ENCODE data around the gene SH3BP5L.

The SH3BP5L gene

DNA sequence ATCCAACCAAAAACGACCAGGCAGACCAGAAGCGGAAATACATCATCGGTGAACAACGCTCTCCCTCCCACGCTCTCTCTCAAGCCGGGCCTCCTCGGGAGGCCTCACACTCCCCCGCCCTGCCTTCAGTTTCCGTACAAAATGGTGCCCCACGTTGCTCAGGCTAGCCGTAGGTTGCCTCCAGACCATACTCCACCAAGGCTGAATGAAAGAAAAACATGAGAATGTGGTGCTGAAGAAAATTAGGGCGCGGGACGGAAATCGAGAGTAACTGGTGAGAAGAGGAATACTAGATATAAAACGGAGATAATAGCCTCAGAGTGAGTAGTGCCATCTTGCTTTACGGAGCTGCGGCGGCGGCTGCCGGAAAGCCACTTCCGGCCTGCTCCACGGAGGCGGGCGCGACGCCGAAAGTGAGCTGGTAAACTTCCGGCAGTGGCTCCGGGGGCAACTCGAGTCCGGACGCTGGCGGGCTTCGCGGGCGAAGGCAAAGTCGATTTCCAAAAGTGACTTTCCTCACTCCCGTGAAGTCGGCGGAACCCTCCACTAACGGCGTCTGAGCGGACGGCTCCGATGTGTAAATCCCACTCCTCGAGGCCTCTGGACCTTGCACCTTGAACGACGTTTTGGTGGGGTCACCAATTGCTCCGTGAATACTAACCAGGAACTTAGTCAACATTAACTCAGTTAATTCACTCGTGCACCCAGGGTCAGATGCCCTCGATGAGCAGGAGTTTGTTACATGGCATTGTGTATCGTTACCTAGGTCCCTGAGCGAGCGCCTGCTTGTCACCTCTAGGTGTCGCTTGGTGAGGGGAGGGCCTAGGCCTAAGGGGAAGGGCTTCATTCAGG is at the start of gene SH3BP5L:
Gene SH3BP5L, minus strand, starts transcription at position 7 of the 852 bp plus-strand sequence. CDS start 980 bp downstream, outside the sequence.
- peak; percentile 88 to 99 (median 92) for DNase-seq
- intact Hi-C loops (cut with DNase I): no loop called here

DNA sequence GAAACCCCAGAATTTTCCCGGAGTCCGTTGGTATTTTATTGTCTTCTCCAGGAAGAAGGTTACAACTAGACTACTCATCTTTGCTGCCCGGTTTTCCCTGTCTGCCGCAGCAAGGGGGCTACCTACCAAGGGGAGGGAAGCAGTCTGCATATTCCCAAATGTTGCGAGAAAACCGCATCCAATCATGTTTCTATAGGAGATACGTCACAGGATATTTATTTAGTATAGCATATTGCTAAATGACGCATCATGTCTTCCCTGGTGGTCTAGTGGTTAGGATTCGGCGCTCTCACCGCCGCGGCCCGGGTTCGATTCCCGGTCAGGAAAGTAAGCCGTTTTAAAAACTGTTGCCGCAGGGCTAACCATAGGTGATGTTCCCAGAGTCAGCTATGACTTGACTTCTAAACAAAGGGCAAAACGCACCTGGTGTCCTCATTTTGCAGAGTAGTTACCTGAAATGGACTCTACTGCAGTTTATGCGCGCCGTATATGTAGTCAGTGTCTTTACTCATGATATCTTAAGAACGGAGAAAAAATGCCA is 48.3 kb upstream of the SH3BP5L start:
- DNase-seq: peak; percentile 52 to 96 (median 73)
- intact Hi-C loops (cut with DNase I): no loop called here

DNA sequence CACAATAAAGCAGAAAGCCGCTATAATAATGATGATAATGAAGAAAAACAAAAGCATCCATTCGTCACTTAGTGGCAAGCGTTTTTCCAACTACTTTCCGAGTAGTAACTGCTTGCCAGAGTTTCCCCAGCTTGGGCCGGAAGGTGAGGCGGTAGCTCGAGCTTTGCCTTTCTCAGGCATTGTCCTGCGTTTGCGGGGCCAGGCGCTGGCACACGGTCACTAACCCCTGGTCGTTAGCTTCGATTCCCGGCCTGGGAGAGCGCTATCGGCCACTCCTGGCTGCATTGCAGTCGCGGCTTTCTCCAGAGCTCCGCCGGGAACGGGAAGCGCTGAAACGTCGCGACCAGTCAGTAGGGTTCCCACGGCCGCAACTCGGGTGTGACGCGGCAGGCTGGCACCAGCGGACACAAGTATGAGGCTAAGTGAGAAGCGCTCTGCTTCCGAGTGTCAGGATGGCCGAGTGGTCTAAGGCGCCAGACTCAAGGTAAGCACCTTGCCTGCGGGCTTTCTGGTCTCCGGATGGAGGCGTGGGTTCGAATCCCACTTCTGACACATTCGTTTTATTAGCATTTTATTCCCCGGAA is 47.8 kb upstream of the SH3BP5L start:
- intact Hi-C loops (cut with DNase I): no loop called here
- peak; percentile 94 to 99 (median 96) for DNase-seq

DNA sequence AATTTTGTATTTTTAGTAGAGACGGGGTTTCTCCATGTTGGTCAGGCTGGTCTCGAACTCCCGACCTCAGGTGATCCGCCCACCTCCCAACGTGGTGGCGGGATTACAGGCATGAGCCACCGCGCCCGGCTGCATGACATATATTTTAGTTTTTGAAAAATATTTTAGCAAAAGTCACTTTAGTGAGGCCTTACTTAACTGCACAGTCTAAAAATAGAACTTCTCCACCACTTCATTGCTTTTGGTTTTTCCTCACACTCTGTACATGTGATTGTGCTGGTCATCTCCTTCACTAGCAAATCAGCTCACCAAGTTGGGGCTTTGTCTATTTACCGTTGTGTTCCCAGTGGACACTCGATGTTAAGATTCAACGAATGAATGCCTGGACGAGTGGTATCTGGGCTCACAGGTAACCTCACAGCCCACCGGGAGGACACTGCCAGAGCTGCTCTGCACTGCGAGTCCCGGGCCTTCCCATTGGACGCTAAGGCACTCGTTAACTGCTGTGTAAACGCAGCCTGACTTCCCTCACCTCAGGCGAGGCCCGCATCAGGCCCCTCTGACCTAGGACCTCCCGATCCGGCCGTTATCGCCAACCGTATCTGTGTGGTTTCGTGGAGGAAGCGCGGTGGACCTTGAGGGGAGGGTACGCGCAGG is 47.2 kb upstream of the SH3BP5L start:
- peak in 8 of 10 donors; percentile 32 to 89 (median 48) for DNase-seq
- intact Hi-C loops (cut with DNase I): loop anchor here (1.0 kb wide), 1 partner anchor 10 kb away; no protein-coding TSS in a partner anchor

DNA sequence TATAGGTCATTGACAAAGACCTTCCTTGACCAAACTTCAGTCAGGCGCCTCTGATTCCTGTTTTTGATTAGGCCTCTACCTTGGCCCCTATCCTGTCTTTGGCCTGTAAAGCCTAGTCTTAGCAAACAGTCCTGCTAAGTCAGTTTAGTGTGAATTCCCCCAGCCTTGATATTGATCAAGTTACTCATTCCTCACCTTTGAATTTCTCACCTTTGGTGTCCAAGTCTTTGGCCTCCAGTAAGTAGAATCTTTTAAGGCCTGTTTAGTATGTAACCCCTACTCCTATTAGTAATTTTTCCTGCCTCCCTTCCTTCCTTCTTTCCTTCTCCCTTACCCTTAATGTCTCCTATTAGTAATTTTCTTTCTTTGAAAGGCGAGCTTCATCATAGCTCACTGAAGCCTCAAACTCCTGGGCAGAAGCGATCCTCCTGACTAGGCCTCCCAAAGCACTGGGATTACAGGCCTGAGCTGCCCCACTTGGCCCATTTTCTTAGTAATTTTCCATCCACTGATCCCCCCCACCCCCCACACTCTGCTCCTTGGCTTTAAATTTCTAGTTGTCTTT is 46.2 kb upstream of the SH3BP5L start:
- DNase-seq: no peak
- intact Hi-C loops (cut with DNase I): loop anchor here (1.0 kb wide), 1 partner anchor 9 kb away; no protein-coding TSS in a partner anchor

DNA sequence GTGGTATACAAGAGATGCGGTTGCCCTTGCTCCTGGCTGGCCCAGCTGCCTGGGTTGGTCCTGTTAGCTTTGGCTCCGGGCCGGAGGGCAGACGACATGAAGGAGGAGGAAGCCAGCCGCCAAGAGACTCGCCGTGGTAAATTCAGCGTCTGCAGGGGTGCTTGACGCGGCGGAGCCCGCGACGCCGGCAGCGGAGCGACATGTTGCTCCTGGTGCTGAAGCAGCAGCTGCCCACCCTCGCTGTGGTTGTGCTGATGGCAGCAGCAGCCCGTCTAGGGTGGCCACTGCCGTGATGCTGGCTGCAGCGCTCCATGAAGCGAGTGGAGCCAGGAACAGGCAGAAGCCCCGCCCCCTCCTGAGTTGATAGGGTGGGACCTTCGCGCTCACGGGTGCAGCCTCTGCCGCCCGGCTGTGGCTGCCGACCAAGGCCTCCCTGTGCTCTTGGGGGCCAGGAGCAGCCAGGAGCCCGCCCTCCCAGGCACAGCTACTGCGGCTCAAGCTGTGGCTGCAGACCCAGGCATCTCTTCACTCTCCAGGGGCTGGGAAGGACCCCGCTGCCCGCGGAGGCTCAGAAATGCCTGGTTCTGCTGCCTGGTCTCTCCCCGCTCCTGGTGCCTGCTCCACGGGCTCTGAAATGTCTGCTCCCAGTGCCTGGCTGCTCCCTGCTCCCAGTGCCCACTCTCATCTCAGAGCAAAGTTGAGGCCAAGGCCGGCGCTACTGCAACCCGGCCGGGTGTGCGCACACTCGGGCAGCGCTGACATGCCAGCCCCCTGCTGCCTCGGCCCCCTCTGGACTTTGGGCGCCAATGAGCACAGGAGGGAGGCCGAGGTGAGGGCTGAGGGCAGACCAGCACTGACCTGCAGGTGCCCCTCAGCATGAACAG is 37.5 kb upstream of the SH3BP5L start:
- intact Hi-C loops (cut with DNase I): loop anchor here (1.0 kb wide), 1 partner anchor 9 kb away; no protein-coding TSS in a partner anchor
- DNase-seq: peak; percentile 71 to 97 (median 84)

DNA sequence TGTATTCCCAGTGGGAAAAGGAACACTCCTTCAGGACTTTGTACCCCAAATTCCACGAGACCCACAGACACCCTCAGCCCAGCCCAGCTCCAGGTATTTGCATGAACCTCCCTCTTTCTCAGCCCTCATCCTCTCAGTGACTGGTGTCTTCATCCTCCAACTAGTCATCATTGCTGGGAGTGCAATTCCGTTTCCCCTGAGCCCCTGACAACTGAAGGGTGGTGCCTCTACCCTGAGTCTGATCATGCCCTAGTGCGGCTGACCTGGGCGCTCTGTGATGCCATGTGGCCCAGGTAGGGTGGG is 36.9 kb upstream of the SH3BP5L start:
- DNase-seq: no peak
- intact Hi-C loops (cut with DNase I): no loop called here

DNA sequence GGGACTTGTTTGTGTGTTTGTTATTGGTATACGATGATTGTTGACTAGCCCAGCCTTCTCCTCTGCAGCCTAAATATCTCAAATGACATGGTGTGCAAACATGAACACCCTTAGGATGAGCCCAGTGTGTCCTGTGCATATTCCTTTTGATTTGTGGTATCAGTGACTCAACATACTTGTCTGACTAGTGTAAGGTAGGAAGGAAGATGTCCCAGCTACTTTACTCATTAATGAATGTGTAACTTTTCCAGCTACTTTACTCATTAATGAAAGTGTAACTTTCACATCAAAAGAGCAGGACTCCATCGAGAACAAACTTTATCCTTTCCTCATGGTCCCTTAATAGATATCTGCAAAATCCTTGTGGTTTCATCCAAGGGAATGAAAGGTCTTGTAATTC is 35.9 kb upstream of the SH3BP5L start:
- intact Hi-C loops (cut with DNase I): no loop called here
- DNase-seq: no peak

DNA sequence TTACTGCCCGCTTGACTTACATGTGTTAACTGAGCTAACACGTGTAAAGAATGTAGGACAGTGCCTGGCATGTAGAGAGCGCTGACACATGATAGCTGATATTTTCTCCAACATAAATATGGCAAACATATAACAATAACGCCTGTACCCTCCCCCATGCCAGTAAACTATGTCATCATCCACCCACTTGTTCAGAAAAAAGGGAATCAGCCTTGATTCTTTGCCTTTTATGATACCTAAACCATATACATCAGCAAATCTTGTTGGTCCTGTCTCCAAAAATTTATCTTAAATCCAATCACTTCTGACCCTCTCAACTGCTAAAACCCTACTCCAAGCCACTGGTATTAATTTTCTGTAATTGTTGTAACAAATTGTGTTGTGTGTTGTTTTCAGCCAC is 34.3 kb upstream of the SH3BP5L start:
- intact Hi-C loops (cut with DNase I): no loop called here
- no peak for DNase-seq

DNA sequence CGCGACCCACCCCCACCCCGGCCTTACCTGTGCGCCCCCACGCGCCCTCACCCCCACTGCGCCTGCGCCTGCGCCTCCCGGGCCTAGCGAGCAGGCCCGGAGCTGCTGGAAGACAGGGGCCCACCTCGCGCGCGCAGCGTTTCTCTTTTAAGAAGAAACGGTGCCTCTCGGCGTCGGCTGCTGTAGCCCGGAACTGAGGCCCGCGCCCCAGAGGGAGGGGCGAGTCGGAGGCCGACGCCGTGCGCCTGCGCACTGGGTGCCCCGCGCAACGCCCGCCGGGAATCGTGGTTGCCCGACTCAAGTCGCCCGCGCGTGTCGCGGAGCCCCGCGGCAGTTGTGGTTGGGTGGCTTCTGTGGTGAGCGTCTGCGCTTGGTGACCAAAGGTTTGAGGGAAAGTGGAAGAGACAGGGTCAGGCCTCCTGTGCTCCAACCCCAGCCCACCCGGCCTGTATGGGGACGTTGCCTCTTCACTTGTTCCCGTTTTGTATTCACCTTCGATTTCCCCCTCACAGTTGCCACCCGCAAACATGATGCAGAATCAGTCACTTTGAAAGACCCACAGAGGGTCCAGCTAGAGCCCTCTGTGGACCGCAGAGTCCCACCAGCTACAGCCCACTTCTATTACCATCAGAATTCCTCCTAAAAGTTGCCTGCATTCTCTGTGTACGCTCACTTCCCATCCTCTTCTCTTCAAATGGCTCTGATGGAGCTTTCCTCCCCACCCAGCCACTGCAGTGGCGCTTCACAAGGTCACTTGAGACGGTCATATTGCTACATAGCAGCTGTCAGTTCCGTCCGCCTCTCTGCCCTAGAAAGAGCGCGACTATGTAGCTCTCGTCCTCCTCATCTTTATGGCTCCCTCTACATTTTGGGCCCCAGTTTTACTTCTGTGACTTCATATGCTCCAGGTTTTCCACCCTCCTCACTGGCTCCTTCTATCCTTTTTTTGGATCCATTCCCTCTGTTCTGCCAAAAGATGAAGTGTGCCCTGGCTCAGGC is 33.5 kb upstream of the SH3BP5L start, which contains the start of gene ZNF692:
Gene ZNF692, minus strand, starts transcription at position 195 of the 999 bp plus-strand sequence. CDS start 776 bp downstream, outside the sequence.
- intact Hi-C loops (cut with DNase I): loop anchor here (1.0 kb wide), 1 partner anchor 21 kb away; the partner anchor contains the start of gene ZNF672

DNA sequence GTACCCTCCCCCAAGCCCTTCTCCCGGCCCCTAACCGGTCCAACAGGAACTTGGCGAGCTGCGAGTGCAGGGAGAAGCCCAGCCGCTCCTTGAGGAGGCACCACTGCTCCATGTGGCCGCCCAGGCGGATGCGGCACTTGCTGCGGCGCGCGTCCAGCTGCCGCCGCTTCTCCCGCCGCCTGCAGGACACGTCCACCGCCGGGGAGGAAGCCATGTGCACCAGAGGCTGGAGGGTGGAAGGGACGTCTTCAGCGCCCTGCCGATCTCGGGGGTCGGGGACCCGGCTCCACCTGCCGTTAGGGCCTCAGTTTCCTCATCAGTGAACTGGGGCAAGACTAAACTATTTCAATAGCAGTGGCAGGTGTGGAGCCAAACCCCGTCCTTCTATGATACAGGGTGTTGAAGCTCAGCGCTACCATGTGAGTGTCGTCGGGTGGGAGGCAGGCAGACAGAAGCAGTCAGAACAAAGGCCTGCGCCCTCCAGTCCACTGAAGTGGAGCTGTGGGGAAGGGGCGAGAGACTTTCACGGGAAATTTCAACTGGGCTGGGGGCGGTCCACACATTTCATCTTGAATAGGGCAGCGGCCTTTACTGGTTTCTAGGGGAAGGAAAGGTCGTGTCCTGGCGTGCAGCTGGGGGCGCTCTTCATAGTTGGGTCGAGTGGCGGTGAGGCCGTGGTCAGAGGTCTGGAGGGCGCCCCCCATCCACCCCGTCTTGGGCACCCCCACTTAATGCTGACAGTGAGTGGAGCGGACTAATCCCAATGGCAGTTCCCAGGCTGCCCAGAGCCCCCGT is 32.6 kb upstream of the SH3BP5L start:
- peak in 9 of 10 donors; percentile 31 to 94 (median 65) for DNase-seq
- intact Hi-C loops (cut with DNase I): no loop called here

More for the DNA sequence above, 33.5 kb upstream of the SH3BP5L start, which contains the start of gene ZNF692:
- DNase-seq: peak; percentile 94 to 99 (median 97)

DNA sequence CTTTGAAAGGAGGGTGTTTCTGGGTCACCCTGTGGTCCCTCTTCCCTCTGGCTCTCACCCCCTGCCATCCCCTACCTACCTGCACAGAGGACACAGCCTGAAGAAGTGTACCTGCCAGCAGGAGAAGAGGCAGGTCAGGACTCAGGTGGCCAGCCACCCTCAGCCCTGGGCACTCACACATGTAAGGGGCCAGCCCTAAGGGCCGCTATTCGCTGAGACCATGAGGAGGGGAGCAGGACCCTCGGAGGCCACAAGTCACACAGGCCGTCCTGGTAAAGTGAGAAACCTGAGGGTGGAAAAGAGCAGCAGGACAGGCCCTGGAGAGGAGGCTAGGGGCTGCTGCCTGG is 32.0 kb upstream of the SH3BP5L start:
- intact Hi-C loops (cut with DNase I): no loop called here
- DNase-seq: no peak

DNA sequence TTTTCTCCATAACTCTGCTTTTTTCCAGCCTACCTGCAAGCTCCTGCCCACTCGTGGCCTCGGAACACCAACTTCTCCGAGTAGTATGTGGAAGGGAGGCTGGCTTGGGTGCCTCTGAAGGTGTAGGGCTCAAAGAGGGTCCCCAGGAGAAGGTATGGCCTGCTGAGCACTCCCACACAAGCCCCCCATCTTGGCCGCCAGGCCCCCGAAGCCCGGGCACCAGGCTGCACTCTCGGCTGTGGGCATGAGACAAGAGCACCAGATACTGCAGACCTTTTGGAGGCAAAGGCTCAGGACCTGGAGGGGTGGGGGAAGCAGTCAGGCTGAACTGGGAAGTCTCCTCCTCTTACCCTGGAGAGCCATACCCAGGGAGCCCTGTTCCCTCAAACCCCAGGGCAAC is 31.5 kb upstream of the SH3BP5L start:
- intact Hi-C loops (cut with DNase I): no loop called here
- DNase-seq: peak in 1 of 10 donors; percentile 83

DNA sequence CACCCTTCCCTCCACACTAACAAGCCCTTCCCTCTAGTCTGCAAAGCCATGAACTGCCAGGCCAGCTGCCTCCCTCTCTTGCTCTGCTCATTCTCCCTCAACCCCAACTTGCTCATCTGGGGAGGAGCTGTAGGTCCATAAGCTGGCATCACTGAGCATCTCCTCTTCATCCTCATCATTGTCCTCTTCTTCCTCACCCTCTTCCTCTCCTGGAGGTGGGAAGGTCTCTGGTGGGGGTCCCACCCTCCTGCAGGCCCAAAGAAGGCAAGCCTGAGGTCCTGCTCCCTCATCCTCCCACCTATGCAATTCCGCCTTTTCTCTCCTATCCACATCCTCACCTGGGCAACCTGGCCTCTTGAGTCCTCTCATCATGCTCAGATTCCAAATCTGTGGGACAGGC is 30.5 kb upstream of the SH3BP5L start:
- DNase-seq: peak in 1 of 10 donors; percentile 43
- intact Hi-C loops (cut with DNase I): no loop called here

DNA sequence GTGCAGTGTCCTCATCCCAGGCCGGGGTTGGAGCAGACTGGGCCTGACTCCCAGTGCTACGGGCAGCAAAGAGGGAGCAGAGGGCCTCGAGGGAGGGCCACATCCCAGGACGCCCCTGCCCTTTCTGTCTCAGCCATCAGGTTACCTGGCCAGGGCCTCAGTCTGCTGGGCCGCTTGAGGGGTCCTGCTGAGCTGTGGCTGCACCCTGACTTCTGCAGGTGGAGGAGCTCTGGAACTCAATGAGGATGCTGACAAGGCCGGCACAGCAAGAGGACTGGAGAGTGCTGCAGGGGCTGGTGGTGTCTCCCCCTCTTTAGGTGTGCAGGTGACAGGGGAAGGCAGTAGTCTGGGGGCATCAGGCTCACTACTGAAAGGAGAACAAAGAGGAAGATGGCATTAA is 29.9 kb upstream of the SH3BP5L start:
- intact Hi-C loops (cut with DNase I): no loop called here
- no peak for DNase-seq

DNA sequence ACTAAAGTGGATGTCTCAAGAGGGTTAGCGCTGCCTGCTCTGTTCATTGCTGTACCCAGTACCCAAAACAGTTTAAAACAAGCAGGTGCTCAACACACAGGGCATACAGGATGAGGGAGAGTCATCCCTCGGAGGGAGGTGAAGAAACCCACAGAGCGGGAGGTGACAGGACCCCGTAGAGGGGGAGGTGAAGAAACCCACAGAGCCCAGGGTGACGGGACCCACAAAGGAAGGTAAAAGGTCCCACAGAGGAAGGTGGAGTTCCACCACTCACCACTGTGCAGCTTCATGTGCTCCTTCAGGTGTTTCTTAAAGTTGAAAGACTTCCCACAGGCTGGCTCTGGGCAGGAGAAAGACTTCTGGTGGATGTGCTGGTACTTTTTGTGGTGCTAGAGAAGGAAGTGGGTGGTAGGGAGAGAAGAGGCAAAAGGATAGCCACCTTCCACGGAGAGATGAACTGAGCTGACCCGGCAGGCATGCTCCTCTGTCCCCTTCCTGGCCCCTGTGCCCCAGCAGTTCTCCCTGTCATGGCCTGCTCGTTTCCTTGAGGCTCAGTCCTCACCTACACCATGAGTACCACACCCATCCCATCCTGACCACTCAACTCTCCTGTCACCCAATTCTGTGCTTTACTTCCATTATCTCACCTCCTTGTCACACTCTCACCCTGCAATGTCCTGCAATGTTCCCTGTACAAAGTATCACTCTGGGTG is 28.1 kb upstream of the SH3BP5L start:
- intact Hi-C loops (cut with DNase I): no loop called here
- DNase-seq: no peak

Data from posterior cingulate gyrus (tissue), 11 donors.